Muscle of leg (tissue), 11 donors: ENCODE results near the gene GUK1. TPM values are rescaled to one million over a fixed set of nuclear protein-coding genes. Genes with fewer than 3 reads are reported as not detected.

Experiments used
- DNase-seq: peaks from one replicate; pipeline ENCODE4 v3.0.0; 2013
- H3K27ac ChIP-seq: one replicate; pipeline ENCODE4 v1.5.1; 2013; ENCODE audit warnings: mild to moderate bottlenecking, low read length, control low read depth
- H3K27me3 ChIP-seq: one replicate; pipeline ENCODE4 v1.6.1; 2013; ENCODE audit warnings: low read length; ENCODE audit not compliant: control insufficient read depth, insufficient read depth
- H3K36me3 ChIP-seq: one replicate; pipeline ENCODE4 v1.6.1; 2013; ENCODE audit warnings: low read length; ENCODE audit not compliant: control insufficient read depth, insufficient read depth
- H3K4me1 ChIP-seq: one replicate; pipeline ENCODE4 v1.6.1; 2013; ENCODE audit warnings: low read length; ENCODE audit not compliant: control insufficient read depth, insufficient read depth
- H3K4me3 ChIP-seq: one replicate; pipeline ENCODE4 v1.5.1; 2013; ENCODE audit warnings: low read length, control low read depth
- H3K9me3 ChIP-seq: replicated peaks from 2 replicates; pipeline ENCODE4 v1.6.1; 2013; ENCODE audit warnings: low read depth, low read length; ENCODE audit not compliant: control insufficient read depth
- WGBS: methylation state at CpG from one replicate; pipeline ENCODE4 v1.1.5; 2013; ENCODE audit warnings: missing lambda C conversion rate; ENCODE audit not compliant: insufficient coverage; 5-methylcytosine and 5-hydroxymethylcytosine counted together
- polyA plus RNA-seq, 8 donors: library from polyadenylated mRNA; unstranded; fragments of 120-200 nt; gene quantifications; one replicate each; pipeline versions ENCODE4 v1.2.1 to v1.2.3, GENCODE V29; 2013; ENCODE audit warnings: inconsistent platforms in 1 of 8, low replicate concordance in 1 of 8; ENCODE audit not compliant: insufficient read length in 8 of 8, insufficient read depth in 1 of 8
- total RNA-seq: library from RNA; stranded (reverse); fragments of 120-200 nt; gene quantifications from one replicate; pipeline ENCODE4 v1.2.4, GENCODE V29; 2013

GUK1 gene
- total and polyA plus RNA-seq, 9 donors, result 137 to 180 (median 170) TPM

- Histone ChIP-seq H3K4me1 (no peaks in the 10 kb centered on the region), H3K4me3 (no peak overlapping the region), H3K36me3 (no peaks in the 10 kb centered on the region), H3K27ac (no peak overlapping the region), H3K27me3 (no peaks in the 10 kb centered on the region), H3K9me3 (peaks cover 2% of the 10 kb centered on the region)
- no peak for DNase-seq
- no CpG with 5 or more reads among the region's 1 CpG for WGBS
Measured at GRCh38 chr1:228122921-228123441, 17.1 kb upstream of the GUK1 start.

DNA sequence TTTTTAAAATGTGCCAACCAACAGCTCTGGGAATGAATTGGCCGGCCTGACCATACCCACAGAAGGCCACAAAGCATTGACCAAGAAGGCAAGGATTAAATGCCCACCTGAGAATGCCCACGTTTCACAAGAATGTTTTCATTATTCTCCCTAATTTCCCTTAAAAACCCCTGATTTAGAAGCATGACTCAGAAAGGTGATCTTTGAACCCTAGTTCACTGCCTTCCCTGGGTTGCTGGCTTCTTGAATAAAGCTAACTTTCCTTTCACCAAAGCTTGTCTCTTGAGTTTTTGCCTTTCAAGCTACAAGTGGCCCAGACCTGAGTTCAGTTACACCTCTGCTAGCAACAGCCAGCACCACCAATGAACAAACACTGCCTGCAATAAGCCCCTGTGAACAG lies 16.6 kb upstream of the GUK1 start:
- H3K9me3 ChIP-seq, result peaks cover under 1% of the 10 kb centered on the region
- H3K27ac ChIP-seq, result no peak overlapping the region
- no peaks in the 10 kb centered on the region for H3K36me3 ChIP-seq
- DNase-seq, result no peak
- H3K27me3 ChIP-seq, result no peaks in the 10 kb centered on the region
- 64% methylated on average over 2 of the region's 2 CpGs for WGBS
- no peaks in the 10 kb centered on the region for H3K4me1 ChIP-seq
- H3K4me3 ChIP-seq, result no peak overlapping the region

DNA sequence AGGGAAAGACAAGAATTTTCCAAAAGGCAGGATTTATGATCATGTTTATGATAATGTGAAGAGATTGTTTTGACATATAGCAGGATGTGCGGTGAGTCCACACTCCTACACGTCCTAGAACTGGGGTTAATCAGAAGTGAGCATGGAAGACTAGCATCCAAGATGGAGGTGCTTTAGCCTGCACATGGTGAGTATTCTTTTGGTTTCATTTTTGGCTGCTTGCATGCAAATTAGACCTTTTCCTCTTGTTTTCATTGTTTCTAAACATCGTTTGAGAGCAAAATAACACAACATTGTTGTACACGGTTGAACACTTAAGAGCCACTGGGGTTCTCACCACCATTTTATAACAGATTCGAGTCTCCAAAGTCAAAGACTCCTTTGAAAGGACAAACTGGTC lies 14.9 kb upstream of the GUK1 start:
- no peak overlapping the region for H3K27ac ChIP-seq
- DNase-seq, result no peak
- H3K4me1 ChIP-seq, result no peaks in the 10 kb centered on the region
- no peak overlapping the region for H3K4me3 ChIP-seq
- 86% methylated on average over 4 of the region's 5 CpGs for WGBS
- H3K9me3 ChIP-seq, result no peaks in the 10 kb centered on the region
- peaks cover 4% of the 10 kb centered on the region for H3K27me3 ChIP-seq
- H3K36me3 ChIP-seq, result no peaks in the 10 kb centered on the region

DNA sequence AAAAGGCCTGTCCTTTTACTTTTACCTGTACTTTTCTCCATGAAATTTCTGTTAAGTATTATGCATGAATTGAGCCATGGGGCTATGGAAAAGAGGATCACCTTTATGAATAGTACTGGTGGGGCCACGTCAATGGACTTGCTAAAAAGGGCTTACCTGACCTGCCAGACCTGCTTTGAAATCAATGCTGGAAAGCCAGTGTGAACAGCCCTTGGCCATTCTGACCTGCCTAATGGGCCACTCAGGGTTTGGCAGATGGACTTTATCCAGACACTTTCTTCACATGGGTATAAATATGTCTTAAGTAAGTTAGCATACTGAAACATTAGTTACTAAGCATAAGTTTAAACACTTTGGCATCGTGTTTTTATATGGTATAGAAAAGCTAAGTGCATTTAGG lies 8.3 kb upstream of the GUK1 start:
- Histone ChIP-seq H3K4me1 (no peaks in the 10 kb centered on the region), H3K36me3 (no peaks in the 10 kb centered on the region), H3K27me3 (peaks cover 23% of the 10 kb centered on the region), H3K9me3 (no peaks in the 10 kb centered on the region), H3K4me3 (no peak overlapping the region), H3K27ac (no peak overlapping the region)
- no peak for DNase-seq
- WGBS, result 86% methylated on average over 1 of the region's 2 CpGs

DNA sequence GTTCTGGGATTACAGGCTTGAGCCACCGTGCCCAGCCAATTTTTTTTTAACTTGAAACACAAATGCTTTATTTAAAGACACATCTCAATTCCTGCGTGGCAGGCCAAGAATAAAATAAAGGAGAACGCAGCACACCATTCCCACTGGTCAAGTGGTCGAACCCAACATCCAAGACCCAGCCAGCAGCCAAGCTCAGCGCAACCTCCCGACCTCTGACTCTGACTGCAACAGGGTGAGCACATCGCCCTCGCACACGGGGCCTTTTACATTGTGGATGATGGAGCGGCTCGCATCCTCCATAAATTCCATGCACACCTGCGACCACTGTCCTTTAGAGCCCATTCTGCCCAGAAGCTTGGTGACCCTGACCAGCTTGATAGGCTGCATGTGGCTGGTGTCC lies 5.5 kb upstream of the GUK1 start:
- 80% methylated on average over 6 of the region's 12 CpGs for WGBS
- Histone ChIP-seq H3K27ac (no peak overlapping the region), H3K9me3 (no peaks in the 10 kb centered on the region), H3K4me3 (no peak overlapping the region), H3K27me3 (peaks cover 25% of the 10 kb centered on the region), H3K36me3 (no peaks in the 10 kb centered on the region), H3K4me1 (peaks cover 4% of the 10 kb centered on the region)
- no peak for DNase-seq

DNA sequence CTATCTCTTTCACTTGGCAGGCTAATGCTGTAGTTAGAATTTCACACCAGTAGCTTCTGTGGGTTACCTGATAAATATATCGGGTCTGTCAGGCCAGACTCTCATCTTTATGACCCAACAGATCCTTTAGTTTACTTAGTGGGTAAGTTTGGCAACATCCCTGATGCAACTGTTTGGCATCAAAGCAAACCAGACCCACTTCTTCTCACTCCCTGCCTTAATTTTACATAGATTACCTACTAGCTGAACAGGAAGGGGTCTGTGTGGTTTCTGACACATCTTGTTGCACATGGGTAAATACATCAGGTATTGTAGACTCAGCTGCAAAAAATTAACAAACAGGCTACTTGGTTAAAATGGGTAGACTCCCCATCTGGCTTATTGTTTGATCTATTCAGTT lies 3.2 kb upstream of the GUK1 start:
- no CpG with 5 or more reads among the region's 1 CpG for WGBS
- peaks cover 19% of the 10 kb centered on the region for H3K27me3 ChIP-seq

GRCh38 chr1:228139406-228139930 lies 611 bp upstream of the GUK1 start:
- Histone ChIP-seq H3K27ac (peak overlapping the region; percentile 91), H3K36me3 (peaks cover 16% of the 10 kb centered on the region), H3K9me3 (no peaks in the 10 kb centered on the region), H3K4me3 (peak overlapping the region; percentile 96), H3K27me3 (peaks cover 13% of the 10 kb centered on the region), H3K4me1 (peaks cover 44% of the 10 kb centered on the region)
- DNase-seq, result no peak
- WGBS, result 19% methylated on average over 25 of the region's 30 CpGs

More for the DNA sequence above, 3.2 kb upstream of the GUK1 start:
- Histone ChIP-seq H3K9me3 (no peaks in the 10 kb centered on the region), H3K27ac (no peak overlapping the region), H3K36me3 (peaks cover 6% of the 10 kb centered on the region), H3K4me3 (no peak overlapping the region), H3K4me1 (peaks cover 18% of the 10 kb centered on the region)
- no peak for DNase-seq

GRCh38 chr1:228140724-228141225 lies 696 bp downstream of the GUK1 start:
- Histone ChIP-seq H3K27me3 (peaks cover 5% of the 10 kb centered on the region), H3K9me3 (no peaks in the 10 kb centered on the region), H3K4me3 (peak overlapping the region; percentile 96), H3K4me1 (peaks cover 50% of the 10 kb centered on the region), H3K27ac (peak overlapping the region; percentile 94), H3K36me3 (peaks cover 21% of the 10 kb centered on the region)
- under 1% methylated on average over 20 of the region's 25 CpGs for WGBS
- no peak for DNase-seq

- Histone ChIP-seq H3K4me1 (peaks cover 50% of the 10 kb centered on the region), H3K27ac (peak overlapping the region; percentile 94), H3K27me3 (peaks cover 2% of the 10 kb centered on the region), H3K36me3 (peaks cover 28% of the 10 kb centered on the region), H3K9me3 (no peaks in the 10 kb centered on the region), H3K4me3 (peak overlapping the region; percentile 96)
- 47% methylated on average over 20 of the region's 27 CpGs for WGBS
- peak; percentile 67 for DNase-seq
Measured at GRCh38 chr1:228141226-228142044, 1.4 kb downstream of the GUK1 start.

DNA sequence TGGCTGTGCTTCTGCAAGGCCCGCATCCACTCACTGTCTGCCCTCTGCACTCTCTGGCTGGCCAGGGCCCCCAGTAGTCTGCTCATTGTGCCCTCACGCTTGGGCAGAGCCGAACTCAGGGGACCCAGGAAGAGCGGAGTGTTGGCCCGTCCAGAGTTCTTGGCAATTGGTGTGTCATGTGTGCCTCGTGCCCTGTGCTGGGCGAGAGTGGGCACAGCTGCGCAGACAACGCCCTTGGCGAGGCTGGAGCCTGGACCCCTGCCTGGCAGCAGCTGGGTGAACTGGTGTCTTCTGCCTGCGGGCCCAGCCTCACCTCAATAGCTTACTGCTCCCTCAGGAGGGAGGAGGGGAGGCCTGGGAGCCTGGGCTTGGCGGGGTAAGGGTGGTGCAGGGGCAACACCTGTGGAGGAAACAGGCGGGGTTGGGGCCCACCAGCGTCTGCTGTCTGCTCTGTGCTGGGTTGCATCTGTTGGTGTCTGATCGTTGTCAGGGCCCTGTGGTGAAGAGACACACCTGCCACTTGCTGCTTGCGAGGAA lies 2.1 kb downstream of the GUK1 start:
- 87% methylated on average over 10 of the region's 16 CpGs for WGBS
- Histone ChIP-seq H3K4me1 (peaks cover 50% of the 10 kb centered on the region), H3K27me3 (peaks cover 2% of the 10 kb centered on the region), H3K4me3 (peak overlapping the region; percentile 96), H3K36me3 (peaks cover 36% of the 10 kb centered on the region), H3K27ac (peak overlapping the region; percentile 94), H3K9me3 (no peaks in the 10 kb centered on the region)
- peak; percentile 71 for DNase-seq
